Retinal pigment epithelial cell (primary cell): ENCODE results near the gene LMF2.
A peak's percentile ranks its signal among the peaks of the same experiment; 100 is the strongest.

Experiments
- DNase-seq: peaks from one replicate; pipeline ENCODE4 v3.0.0-alpha.2; 2010; ENCODE audit warnings: low read depth
- H3K4me3 ChIP-seq: 2 replicates; pipeline ENCODE4 v1.5.1; 2011; ENCODE audit warnings: mild to moderate bottlenecking, low read length, control low read depth, moderate library complexity
- CTCF ChIP-seq: conservative IDR thresholded peaks from 2 replicates; pipeline ENCODE4 v1.5.1; 2011; ENCODE audit warnings: low read depth, low read length, control low read depth, inconsistent platforms

LMF2 gene

DNA sequence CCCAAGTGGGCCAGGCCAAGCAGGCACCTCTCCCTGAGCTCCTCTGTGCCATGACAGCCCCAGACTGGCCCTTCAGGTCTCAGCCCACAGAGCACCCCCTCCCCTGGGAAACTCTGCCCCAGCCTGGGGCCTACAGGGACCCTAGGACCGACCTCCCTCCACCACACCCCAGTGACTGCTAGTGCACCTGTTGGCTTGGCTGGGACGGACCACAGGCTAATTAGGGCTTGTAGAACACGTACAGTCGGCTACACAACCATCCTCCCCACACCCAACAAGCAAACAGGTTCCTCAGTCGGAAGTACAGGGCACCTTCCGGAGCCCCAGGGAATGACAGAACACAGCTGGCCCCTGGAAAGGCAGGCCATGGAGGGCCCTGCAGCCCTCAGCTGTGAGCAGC lies 37.0 kb downstream of the LMF2 start:
- H3K4me3 ChIP-seq, result no peak overlapping the region
- DNase-seq, result no peak
- no peak for TF ChIP-seq CTCF

DNA sequence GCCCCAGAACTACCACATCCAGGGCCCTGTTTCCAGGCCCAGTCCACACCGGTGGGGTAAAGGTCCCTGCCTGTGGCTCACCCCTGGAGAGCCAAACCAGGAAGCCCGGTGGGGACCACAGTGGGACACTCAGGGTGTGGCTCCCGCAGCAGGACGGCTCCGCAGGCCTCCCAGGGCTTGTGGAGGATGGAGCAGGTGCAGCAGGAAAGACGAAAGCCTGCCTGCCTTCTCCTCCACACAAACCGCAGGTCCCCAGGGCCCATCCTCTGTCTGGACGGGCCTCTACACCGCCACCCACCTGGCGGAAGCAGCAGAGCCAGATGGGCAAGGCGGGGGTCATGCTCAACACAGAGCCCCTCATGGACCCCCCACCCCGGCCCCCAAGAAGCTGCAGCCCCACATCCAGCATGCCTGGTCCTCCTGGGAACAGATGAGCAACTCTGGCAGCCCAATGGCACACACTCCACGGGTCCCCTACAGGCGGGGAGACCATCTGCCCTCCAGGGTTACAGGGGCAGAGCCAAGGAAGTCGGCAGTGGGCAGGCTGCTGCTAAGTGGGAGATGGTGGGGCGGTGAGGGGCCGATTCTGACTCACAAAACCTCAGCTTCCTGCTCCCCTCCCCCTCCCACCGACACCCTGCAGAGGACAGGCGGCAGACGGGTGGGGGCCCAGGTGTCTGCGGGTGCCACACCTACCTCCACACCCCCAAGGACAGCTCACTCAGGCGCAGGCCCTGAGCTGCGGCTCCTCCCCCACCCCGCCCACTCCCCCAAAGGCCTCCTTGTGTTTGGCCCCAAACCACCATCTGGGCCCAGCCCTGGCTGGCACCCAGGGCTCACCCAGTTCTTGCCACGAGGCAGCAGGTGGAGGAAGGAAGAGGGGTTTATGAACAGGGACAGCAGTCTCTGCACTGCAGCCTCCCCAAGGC lies 37.9 kb downstream of the LMF2 start:
- no peak for TF ChIP-seq CTCF
- DNase-seq, result peak; percentile 18
- no peak overlapping the region for H3K4me3 ChIP-seq

GRCh38 chr22:50468626-50469025 lies 38.9 kb downstream of the LMF2 start:
- TF ChIP-seq CTCF, result no peak
- no peak for DNase-seq
- no peak overlapping the region for H3K4me3 ChIP-seq

GRCh38 chr22:50467773-50468440 lies 39.6 kb downstream of the LMF2 start:
- H3K4me3 ChIP-seq, result no peak overlapping the region
- no peak for TF ChIP-seq CTCF
- no peak for DNase-seq

- no peak overlapping the region for H3K4me3 ChIP-seq
- no peak for TF ChIP-seq CTCF
- DNase-seq, result no peak
Measured at GRCh38 chr22:50467341-50467740, 40.2 kb downstream of the LMF2 start.

DNA sequence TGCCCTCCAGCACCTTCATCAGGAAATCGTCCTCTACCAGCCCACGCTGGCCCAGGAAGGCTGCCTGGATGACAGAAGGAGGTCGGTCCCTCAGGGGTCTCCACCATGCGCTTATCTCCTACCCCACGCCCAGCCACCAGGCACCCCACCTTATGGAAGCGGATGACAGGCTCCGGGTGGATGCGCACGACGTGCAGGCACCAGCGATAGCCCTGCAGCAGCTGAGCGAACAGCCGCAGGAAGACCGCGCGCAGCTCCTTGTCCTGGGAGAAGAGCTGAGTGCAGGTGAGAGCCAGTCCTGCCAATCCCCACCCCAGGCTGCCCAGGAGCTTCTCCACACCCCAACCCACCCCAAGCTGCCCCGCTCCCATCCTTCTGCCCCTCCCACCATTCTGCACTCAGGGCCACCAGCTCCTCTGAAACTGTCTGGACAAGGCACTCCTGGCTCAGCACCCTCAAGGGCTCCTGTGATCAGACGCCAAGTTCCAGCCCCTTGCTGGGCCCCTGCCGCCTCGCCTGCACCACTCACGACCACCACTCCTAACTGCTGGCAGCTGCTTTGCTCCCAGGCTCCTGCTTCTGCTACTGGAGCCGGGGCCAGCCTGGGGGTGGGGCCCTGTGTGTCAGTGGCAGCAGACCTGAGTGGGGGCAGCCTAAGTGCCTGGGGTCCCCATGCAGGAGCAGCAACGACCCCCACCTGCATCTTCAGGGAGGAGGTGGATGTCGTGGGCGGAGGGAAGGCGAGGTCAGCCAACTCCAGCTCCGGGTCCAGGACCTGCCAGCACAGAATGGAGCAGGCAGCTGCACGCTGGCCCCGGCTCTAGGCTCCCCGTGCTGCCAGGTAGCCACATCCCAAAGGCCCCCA lies 42.2 kb downstream of the LMF2 start:
- H3K4me3 ChIP-seq, result no peak overlapping the region
- TF ChIP-seq CTCF, result no peak
- no peak for DNase-seq
